GM12864 (cell line): ENCODE data around the gene USP47.

Source experiments
- DNase-seq: peaks from one replicate; pipeline ENCODE4 v3.0.0-alpha.2; 2011; ENCODE audit warnings: low read depth
- H3K4me3 ChIP-seq: 2 replicates; pipeline ENCODE4 v1.5.1; 2011; ENCODE audit warnings: mild to moderate bottlenecking, low read depth, low read length, control low read depth
- TF ChIP-seq, protein P1 (sequence below): IDR thresholded peaks from 2 replicates; pipeline ENCODE4 v1.5.1; 2011; ENCODE audit warnings: low read depth, mild to moderate bottlenecking, moderate library complexity, low read length, control low read depth, inconsistent platforms; ENCODE audit errors: missing control alignments

USP47 gene

DNA sequence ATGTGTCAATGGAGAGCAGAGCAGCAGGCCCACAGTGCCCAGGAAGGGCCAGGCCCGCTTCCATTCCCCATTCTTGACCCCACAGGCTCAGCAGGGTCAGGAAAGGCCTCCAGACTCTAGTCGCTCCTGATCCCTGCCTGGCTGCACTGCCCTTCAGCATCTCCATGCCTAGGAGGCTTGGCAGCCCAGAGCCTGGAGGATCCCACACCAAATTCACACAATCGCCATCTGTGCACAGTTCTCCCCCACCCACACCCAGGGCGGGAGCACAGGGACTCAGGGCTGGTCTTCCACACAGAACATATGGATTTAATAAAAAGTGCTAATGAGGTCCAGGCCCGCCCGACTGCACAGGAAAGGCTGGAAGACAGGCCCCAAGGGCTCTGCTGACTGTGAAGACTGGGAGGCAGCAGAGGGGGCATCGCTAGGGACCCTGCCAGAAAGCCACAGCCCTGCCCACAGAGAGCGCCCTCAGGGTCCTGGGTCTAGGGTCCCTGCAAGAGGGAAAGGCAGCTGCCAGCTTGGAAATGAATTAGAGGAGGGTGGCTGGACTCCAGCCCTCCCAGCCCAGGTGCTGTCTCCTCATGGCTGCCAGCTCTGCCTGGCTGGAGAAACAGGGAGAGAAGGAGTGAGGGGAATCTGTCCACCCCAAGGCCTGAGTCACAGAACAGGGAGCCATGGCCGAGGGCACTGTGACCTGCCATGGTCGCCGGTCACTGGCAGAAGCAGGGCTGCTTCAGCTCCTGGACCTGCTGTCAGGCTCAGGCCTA, 126.9 kb downstream of the USP47 start:
- no peak overlapping the region for H3K4me3 ChIP-seq
- no peak for DNase-seq
- TF ChIP-seq, protein P1, sequence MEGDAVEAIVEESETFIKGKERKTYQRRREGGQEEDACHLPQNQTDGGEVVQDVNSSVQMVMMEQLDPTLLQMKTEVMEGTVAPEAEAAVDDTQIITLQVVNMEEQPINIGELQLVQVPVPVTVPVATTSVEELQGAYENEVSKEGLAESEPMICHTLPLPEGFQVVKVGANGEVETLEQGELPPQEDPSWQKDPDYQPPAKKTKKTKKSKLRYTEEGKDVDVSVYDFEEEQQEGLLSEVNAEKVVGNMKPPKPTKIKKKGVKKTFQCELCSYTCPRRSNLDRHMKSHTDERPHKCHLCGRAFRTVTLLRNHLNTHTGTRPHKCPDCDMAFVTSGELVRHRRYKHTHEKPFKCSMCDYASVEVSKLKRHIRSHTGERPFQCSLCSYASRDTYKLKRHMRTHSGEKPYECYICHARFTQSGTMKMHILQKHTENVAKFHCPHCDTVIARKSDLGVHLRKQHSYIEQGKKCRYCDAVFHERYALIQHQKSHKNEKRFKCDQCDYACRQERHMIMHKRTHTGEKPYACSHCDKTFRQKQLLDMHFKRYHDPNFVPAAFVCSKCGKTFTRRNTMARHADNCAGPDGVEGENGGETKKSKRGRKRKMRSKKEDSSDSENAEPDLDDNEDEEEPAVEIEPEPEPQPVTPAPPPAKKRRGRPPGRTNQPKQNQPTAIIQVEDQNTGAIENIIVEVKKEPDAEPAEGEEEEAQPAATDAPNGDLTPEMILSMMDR, result no peak

DNA sequence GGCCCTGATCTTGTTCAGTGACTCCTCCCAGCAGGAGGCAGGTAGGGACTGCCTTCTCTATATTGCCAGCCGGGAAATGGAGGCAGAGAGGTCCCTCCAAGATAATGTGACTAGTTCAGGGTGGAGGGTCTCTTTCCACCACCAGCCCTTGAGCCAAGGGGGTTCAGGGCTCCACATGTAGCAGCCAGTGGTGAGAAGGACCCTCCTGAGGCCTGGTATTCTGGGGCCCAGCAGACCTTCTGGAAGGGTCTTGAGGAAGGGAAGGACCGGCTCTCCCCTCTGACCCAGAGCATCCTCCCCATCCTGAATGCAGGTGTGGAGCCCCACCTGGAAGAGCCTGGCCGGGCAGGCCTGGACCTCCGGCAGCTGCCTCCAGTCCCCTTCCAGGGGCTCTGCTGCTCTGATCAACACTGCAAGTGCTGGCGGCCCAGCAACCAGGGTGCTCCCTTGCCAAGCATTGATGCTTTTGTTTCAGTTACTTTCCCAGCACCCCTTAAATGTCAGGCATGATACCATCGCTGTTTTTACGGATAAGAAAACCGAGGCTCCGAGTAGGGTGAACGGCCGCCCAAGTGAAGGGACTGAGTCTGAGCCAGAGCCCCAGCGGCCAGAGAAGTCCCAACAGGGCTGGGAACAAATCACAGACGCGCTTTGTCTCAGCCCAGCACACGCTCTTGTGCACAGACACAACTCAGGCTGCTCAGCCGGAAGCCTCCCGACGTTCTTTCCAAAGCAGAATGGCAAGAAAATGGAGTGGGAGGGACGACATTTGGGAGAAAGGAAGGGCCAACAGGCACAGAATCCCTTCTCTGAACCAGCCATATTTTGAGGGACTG, 127.8 kb downstream of the USP47 start:
- no peak overlapping the region for H3K4me3 ChIP-seq
- DNase-seq, result no peak
- TF ChIP-seq, protein P1, result no peak

DNA sequence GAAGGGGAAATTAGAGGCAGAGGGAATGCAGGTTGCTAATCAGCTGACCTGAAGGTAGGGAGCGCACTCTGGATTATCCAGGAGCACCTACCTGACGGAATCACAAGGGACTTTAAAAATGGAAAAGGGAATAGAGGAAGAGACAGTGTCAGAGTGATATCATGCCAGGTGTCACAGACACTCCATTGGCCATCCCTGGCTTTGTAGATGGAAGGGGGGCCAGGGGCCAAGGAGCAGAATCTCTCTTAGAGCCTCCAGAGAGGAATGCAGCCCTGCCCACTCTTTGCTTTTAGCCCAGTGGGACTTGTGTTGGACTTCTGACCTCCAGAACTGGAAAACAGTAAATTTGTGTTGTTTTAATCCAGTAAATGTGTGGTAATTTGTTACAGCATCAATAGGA, 128.8 kb downstream of the USP47 start:
- DNase-seq, result no peak
- no peak overlapping the region for H3K4me3 ChIP-seq
- TF ChIP-seq, protein P1, result no peak

DNA sequence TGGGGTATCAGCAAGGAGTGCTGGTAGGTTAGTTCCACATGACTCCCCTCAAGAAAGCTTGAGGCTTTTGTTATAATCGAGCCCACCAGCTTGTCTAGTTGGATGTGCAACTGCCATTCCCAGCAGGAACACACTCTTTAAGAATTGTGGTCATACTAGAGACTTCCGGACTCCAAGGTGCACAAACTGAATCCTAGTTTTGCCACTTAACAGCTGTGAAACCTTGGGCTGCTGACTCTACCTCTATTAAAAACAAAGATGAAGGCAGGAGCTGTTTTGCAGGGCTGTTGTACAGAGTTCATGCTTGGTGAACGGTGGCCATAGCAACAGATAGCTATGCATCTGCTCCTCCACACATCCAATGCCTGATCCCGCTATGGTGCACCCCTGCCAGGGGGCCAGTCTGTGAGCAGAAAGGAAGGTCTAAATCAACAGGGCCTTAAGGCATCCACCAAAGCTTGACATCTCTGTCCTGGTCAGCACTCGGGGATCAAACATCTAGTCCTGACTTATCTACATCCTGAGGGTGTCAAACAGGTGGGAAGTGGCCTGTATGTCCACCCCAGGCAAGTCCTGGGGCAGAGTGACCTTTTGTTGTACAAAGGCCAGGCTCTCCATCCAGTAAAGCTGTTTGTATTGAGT, 130.3 kb downstream of the USP47 start:
- no peak overlapping the region for H3K4me3 ChIP-seq
- DNase-seq, result no peak
- TF ChIP-seq, protein P1, result no peak

DNA sequence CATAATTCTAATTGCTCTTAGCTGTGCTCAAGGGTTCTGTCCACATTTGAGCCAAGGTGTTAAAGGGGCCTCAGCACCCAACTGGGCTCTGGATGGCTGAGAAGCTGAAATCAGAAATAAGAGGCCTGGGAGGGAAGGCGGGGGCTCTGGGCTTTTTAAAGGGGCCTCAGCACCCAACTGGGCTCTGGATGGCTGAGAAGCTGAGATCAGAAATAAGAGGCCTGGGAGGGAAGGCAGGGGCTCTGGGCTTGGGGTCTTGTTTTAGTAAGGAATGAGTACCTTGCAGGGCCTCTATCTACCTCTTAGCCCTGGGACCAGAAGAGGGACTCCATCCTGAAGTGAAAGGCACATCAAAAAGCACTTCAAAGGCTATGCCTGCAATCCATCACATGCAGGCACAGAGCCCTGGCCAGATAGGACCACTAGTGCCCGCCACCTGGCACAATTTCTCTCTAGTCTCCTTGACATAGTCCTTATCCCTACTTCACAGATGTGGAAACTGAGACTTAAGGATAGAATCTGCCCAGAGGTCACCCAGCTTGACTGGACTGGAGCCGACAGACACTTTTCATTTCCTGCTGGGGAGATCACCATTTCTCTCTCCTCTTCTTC, 131.1 kb downstream of the USP47 start:
- TF ChIP-seq, protein P1, result no peak
- H3K4me3 ChIP-seq, result no peak overlapping the region
- DNase-seq, result no peak

DNA sequence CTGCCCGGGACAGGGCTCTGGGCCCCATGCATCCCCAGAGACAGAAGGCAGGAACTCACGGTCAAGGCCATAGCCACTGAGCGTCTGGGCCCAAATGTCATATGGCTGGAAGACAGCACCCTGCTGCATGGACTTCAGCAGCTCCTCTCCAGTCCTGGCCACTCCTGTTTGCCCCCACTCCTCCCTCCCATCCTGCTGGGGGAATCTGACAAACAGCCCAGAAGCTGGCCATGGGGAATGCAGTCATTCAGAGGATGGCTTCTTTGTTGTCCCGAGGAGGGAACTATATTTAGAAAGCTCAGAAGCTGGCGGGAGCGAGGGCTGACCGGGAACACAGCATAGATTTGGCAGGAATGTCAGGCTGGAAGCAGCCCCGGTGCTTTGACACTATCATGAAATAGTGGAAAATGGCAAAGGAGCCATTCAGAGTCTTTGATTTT, 131.6 kb downstream of the USP47 start:
- TF ChIP-seq, protein P1, result no peak
- no peak overlapping the region for H3K4me3 ChIP-seq
- no peak for DNase-seq
